ENCODE measurements around the gene MSL2. TPM values are rescaled to one million over a fixed set of nuclear protein-coding genes. Genes with fewer than 3 reads are reported as not detected.
"Not testable (repeated sequence)": the region's sequence is repeated elsewhere in the genome, so short reads cannot be mapped to it uniquely, and the experiment has no call there.

Gene MSL2
- total and polyA plus RNA-seq, 2 donors (not counting 1 experiment from before 2014, with no cell fraction given), result 25.8 to 97.1 TPM

DNA sequence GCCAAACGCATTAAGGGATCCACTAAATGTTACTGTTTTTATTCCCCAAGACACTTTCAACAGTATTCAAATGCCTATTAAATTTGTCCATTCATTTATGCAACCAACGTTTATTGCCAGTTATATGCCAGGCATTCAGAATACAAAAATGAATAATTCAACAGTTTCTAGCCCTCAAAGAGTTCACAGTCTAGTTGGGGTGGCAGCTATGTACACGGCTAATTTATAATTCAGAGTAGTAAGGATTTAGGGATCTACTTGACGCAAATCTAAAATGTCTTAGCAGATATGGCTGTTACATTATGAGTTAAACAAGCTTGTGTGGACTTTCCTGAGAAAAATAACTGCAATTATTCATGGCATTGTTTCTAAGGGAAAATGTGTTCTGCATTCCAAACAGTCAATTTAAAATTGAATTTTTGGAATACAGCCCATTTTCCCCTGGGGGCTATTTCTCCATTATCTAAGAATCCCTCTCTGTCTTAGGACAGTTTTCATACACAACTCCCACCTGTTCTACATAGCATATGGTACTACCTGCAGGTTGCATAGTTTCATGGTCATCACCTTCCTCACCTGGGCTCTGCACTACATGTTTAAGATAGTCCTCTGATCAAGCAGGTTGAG is 11.5 kb upstream of the MSL2 start:
- CTCF ChIA-PET, result no interaction called here

GRCh38 chr3:136199219-136199618 is 3.1 kb upstream of the MSL2 start:
- H3K4me3 Mint-ChIP-seq; DNase-seq; H3K36me3 ChIP-seq (replicated peaks in 1 of 2; ENCODE audit: control extremely low read depth in 1 of 2, control insufficient read depth in 1 of 2, extremely low read depth in 1 of 2, insufficient read depth in 2 of 2, low read length in 1 of 2); H2AFZ ChIP-seq (ENCODE audit: insufficient read depth, low read depth, low read length, poor library complexity, severe bottlenecking); H3K4me2 ChIP-seq (replicated peaks; ENCODE audit: low read depth, low read length, poor library complexity, severe bottlenecking); POLR2A ChIA-PET; H3K9ac ChIP-seq (ENCODE audit: low read length); H3K9me3 ChIP-seq (ENCODE audit: control extremely low read depth in 1 of 3, control insufficient read depth in 2 of 3, insufficient read depth in 1 of 3, low read length in 2 of 3); H3K27ac Mint-ChIP-seq; H3K27me3 ChIP-seq (replicated peaks in 1 of 4; ENCODE audit: control extremely low read depth in 1 of 4, control insufficient read depth in 3 of 4, insufficient read depth in 4 of 4, low read length in 3 of 4); H3K27me3 Mint-ChIP-seq; H3K27ac ChIP-seq (ENCODE audit: low read length in 2 of 2); H3K9me3 Mint-ChIP-seq (ENCODE audit: insufficient read depth); H3K4me3 ChIP-seq (ENCODE audit: control extremely low read depth in 1 of 5, extremely low read depth in 1 of 5, insufficient read depth in 1 of 5, low read depth in 2 of 5, low read length in 4 of 5); ATAC-seq (ENCODE audit: low read depth): not testable (repeated sequence)
- intact Hi-C loops (cut with micrococcal nuclease), result loop anchor here (5.0 to 10.0 kb wide), 2 partner anchors 122 to 1986 kb away; partner anchors contain the start of gene ARMC8
- Histone ChIP-seq H4K20me1 (ENCODE audit: control insufficient read depth, insufficient read depth, low read length, poor library complexity, severe bottlenecking) (peaks cover 13% of the 10 kb centered on the region), H3K79me2 (ENCODE audit: control insufficient read depth, insufficient read depth, low read length) (peaks cover 29% of the 10 kb centered on the region), H3K4me1 (ENCODE audit: control insufficient read depth in 2 of 2, insufficient read depth in 2 of 2, low read length in 2 of 2) (peaks cover 10 to 13% of the 10 kb centered on the region in 2 donors)
- WGBS (ENCODE audit: insufficient coverage), result no CpG with 5 or more reads among the region's 5 CpGs
- peaks cover 14% of the 10 kb centered on the region for H3K4me1 Mint-ChIP-seq
- CTCF ChIA-PET, result interaction anchor here (5.8 kb wide), 1 partner anchor 50 kb away, joined by 43 read pairs; the partner anchor contains the start of gene PCCB

More for the DNA sequence above, 11.5 kb upstream of the MSL2 start:
- no peaks in the 10 kb centered on the region for H3K36me3 ChIP-seq (replicated peaks in 1 of 2; ENCODE audit: control extremely low read depth in 1 of 2, control insufficient read depth in 1 of 2, extremely low read depth in 1 of 2, insufficient read depth in 2 of 2, low read length in 1 of 2)
- POLR2A ChIA-PET, result no interaction called here
- peaks cover 0 to 6% (median 2%) of the 10 kb centered on the region in 4 experiments for H3K27me3 ChIP-seq (replicated peaks in 1 of 4; ENCODE audit: control extremely low read depth in 1 of 4, control insufficient read depth in 3 of 4, insufficient read depth in 4 of 4, low read length in 3 of 4)
- H3K9me3 ChIP-seq (ENCODE audit: control extremely low read depth in 1 of 3, control insufficient read depth in 2 of 3, insufficient read depth in 1 of 3, low read length in 2 of 3), result peaks cover 0 to 2% (median 0%) of the 10 kb centered on the region in 3 donors
- H4K20me1 ChIP-seq (ENCODE audit: control insufficient read depth, insufficient read depth, low read length, poor library complexity, severe bottlenecking), result no peaks in the 10 kb centered on the region
- no peaks in the 10 kb centered on the region for H3K4me1 ChIP-seq (ENCODE audit: control insufficient read depth in 2 of 2, insufficient read depth in 2 of 2, low read length in 2 of 2)
- TF ChIP-seq EZH2 (IDR thresholded peaks at IDR 0.05; ENCODE audit: borderline replicate concordance, insufficient read depth, low read depth, low read length, poor library complexity, severe bottlenecking) (no peak), CTCF (IDR thresholded peaks at IDR 0.05) (no peak)
- no peak overlapping the region for H3K27ac ChIP-seq (ENCODE audit: low read length in 2 of 2)
- ATAC-seq (ENCODE audit: low read depth) (no peak), DNase-seq (no peak)
- intact Hi-C loops (cut with micrococcal nuclease), result no loop called here
- H3K4me1 Mint-ChIP-seq, result no peaks in the 10 kb centered on the region
- H3K27ac Mint-ChIP-seq, result no peak overlapping the region
- 87% methylated on average over 4 of the region's 4 CpGs for WGBS (ENCODE audit: insufficient coverage)
- no peak overlapping the region for H3K4me3 Mint-ChIP-seq
- H2AFZ ChIP-seq (ENCODE audit: insufficient read depth, low read depth, low read length, poor library complexity, severe bottlenecking), result no peak overlapping the region
- H3K27me3 Mint-ChIP-seq, result peaks cover 32% of the 10 kb centered on the region
- H3K4me2 ChIP-seq (replicated peaks; ENCODE audit: low read depth, low read length, poor library complexity, severe bottlenecking), result no peak overlapping the region
- no peak overlapping the region for H3K9ac ChIP-seq (ENCODE audit: low read length)
- no peaks in the 10 kb centered on the region for H3K79me2 ChIP-seq (ENCODE audit: control insufficient read depth, insufficient read depth, low read length)
- no peaks in the 10 kb centered on the region for H3K9me3 Mint-ChIP-seq (ENCODE audit: insufficient read depth)
- no peak overlapping the region for H3K4me3 ChIP-seq (ENCODE audit: control extremely low read depth in 1 of 5, extremely low read depth in 1 of 5, insufficient read depth in 1 of 5, low read depth in 2 of 5, low read length in 4 of 5)

GRCh38 chr3:136198462-136199078 is 2.4 kb upstream of the MSL2 start:
- peaks cover 35% of the 10 kb centered on the region for H3K79me2 ChIP-seq (ENCODE audit: control insufficient read depth, insufficient read depth, low read length)
- H3K9ac ChIP-seq (ENCODE audit: low read length); ATAC-seq (ENCODE audit: low read depth); H3K4me3 ChIP-seq (ENCODE audit: control extremely low read depth in 1 of 5, extremely low read depth in 1 of 5, insufficient read depth in 1 of 5, low read depth in 2 of 5, low read length in 4 of 5); POLR2A ChIA-PET; H3K4me3 Mint-ChIP-seq; H3K27ac Mint-ChIP-seq; H3K4me2 ChIP-seq (replicated peaks; ENCODE audit: low read depth, low read length, poor library complexity, severe bottlenecking); H3K9me3 ChIP-seq (ENCODE audit: control extremely low read depth in 1 of 3, control insufficient read depth in 2 of 3, insufficient read depth in 1 of 3, low read length in 2 of 3); H3K9me3 Mint-ChIP-seq (ENCODE audit: insufficient read depth); H3K36me3 ChIP-seq (replicated peaks in 1 of 2; ENCODE audit: control extremely low read depth in 1 of 2, control insufficient read depth in 1 of 2, extremely low read depth in 1 of 2, insufficient read depth in 2 of 2, low read length in 1 of 2); DNase-seq; H3K27me3 ChIP-seq (replicated peaks in 1 of 4; ENCODE audit: control extremely low read depth in 1 of 4, control insufficient read depth in 3 of 4, insufficient read depth in 4 of 4, low read length in 3 of 4); H3K27me3 Mint-ChIP-seq: not testable (repeated sequence)
- intact Hi-C loops (cut with micrococcal nuclease), result loop anchor here (5.0 to 10.0 kb wide), 2 partner anchors 121 to 1986 kb away; partner anchors contain the start of gene ARMC8
- CTCF ChIA-PET, result interaction anchor here (1.3 to 5.8 kb wide), 4 partner anchors 8 to 815 kb away, joined by 3 to 43 read pairs (median 10); partner anchors contain the start of gene PCCB
- 91% methylated on average over 2 of the region's 10 CpGs for WGBS (ENCODE audit: insufficient coverage)
- peak overlapping the region; percentile 91 to 99 for H3K27ac ChIP-seq (ENCODE audit: low read length in 2 of 2)
- peaks cover 14 to 16% of the 10 kb centered on the region in 2 donors for H3K4me1 ChIP-seq (ENCODE audit: control insufficient read depth in 2 of 2, insufficient read depth in 2 of 2, low read length in 2 of 2)
- H4K20me1 ChIP-seq (ENCODE audit: control insufficient read depth, insufficient read depth, low read length, poor library complexity, severe bottlenecking), result peaks cover 20% of the 10 kb centered on the region
- H2AFZ ChIP-seq (ENCODE audit: insufficient read depth, low read depth, low read length, poor library complexity, severe bottlenecking), result peak overlapping the region; percentile 84
- H3K4me1 Mint-ChIP-seq, result peaks cover 17% of the 10 kb centered on the region

All from B cell (primary cell).